Cardiac fibroblast (primary cell): ENCODE measurements around the gene DOCK3.

ENCODE experiments used
- DNase-seq, 2 donors: peaks; one replicate each; pipeline versions ENCODE4 v3.0.0 to v3.0.0-alpha.2; 2010; ENCODE audit warnings: low read depth in 2 of 2
- H3K4me3 ChIP-seq, 2 donors: replicated peaks in 1 of 2; 1 replicate in 1 of 2; 2 replicates in 1 of 2; pipeline ENCODE4 v1.5.1; 2011; ENCODE audit warnings: low read depth in 2 of 2, low read length in 2 of 2, mild to moderate bottlenecking in 2 of 2, moderate library complexity in 1 of 2
- CTCF ChIP-seq: IDR thresholded peaks from one replicate; pipeline ENCODE4 v1.5.1; 2011; ENCODE audit warnings: low read depth, mild to moderate bottlenecking, low read length, inconsistent platforms

Gene DOCK3

GRCh38 chr3:50674349-50675178 lies at the start of gene DOCK3:
DOCK3 (plus strand) TSS chr3:50674927; CDS start chr3:50675264, 337 bp downstream.
- TF ChIP-seq CTCF: no peak
- DNase-seq: peak; percentile 17 to 58
- H3K4me3 ChIP-seq: peak within 1 kb of the TSS; percentile 9 to 32

GRCh38 chr3:50625231-50626182 lies 49.2 kb upstream of the DOCK3 start:
- no peak overlapping the region for H3K4me3 ChIP-seq
- no peak for DNase-seq
- no peak for TF ChIP-seq CTCF

- DNase-seq: no peak
- H3K4me3 ChIP-seq: no peak overlapping the region
- TF ChIP-seq CTCF: no peak
Observed at GRCh38 chr3:50626401-50626800, 48.3 kb upstream of the DOCK3 start.

- peak; percentile 41 for TF ChIP-seq CTCF
- no peak overlapping the region for H3K4me3 ChIP-seq
- DNase-seq: peak; percentile 40 to 72
Observed at GRCh38 chr3:50627407-50628051, 47.2 kb upstream of the DOCK3 start.

- no peak overlapping the region for H3K4me3 ChIP-seq
- TF ChIP-seq CTCF: no peak
- no peak for DNase-seq
Observed at GRCh38 chr3:50628601-50629000, 46.1 kb upstream of the DOCK3 start.

- H3K4me3 ChIP-seq: no peak overlapping the region
- TF ChIP-seq CTCF: no peak
- DNase-seq: no peak
Observed at GRCh38 chr3:50630394-50630793, 44.3 kb upstream of the DOCK3 start.
